GM23338 (cell line): ENCODE data around the gene KRTAP1-3.

Experiments used
- CREB1 ChIP-seq: fragments of 250-450 bp; sonication (Bioruptor Pico); IDR thresholded peaks from 2 replicates; pipeline ENCODE4 v1.5.0; 2020; ENCODE audit warnings: low read depth, mild to moderate bottlenecking, moderate library complexity
- EZH2 ChIP-seq: fragments of 200-600 bp; sonication (generic); IDR thresholded peaks from one replicate; pipeline ENCODE4 v1.8.0; 2017; ENCODE audit warnings: antibody characterized with exemption, mild to moderate bottlenecking, low read depth; ENCODE audit not compliant: unreplicated experiment
- JUNB ChIP-seq: IDR thresholded peaks from one replicate; pipeline ENCODE4 v1.6.1; 2016; ENCODE audit warnings: antibody characterized with exemption; ENCODE audit not compliant: unreplicated experiment
- POLR2AphosphoS5 ChIP-seq: IDR thresholded peaks from 2 replicates; pipeline ENCODE4 v1.6.1; 2016; ENCODE audit warnings: antibody characterized with exemption, low read depth
- ZNF114 ChIP-seq: fragments of 250-450 bp; sonication (Bioruptor Pico); IDR thresholded peaks from 2 replicates; pipeline ENCODE4 v1.5.0; 2020; ENCODE audit warnings: mild to moderate bottlenecking, moderate library complexity
- TF ChIP-seq, protein P1 (sequence below): IDR thresholded peaks from one replicate; pipeline ENCODE4 v1.6.1; 2018; ENCODE audit warnings: antibody characterized with exemption; ENCODE audit not compliant: unreplicated experiment
- TF ChIP-seq, protein P2 (sequence below), 2 experiments: fragments of 200-600 bp in 1 of 2; sonication (generic) in 1 of 2; conservative IDR thresholded peaks; 2 replicates each; pipeline versions ENCODE4 v1.5.1 to v1.6.1; 2016 to 2017; ENCODE audit warnings: antibody characterized with exemption in 2 of 2, low read depth in 2 of 2, mild to moderate bottlenecking in 2 of 2, moderate library complexity in 1 of 2
- TF ChIP-seq, protein P3 (sequence below): fragments of 250-450 bp; sonication (Bioruptor Pico); IDR thresholded peaks from 2 replicates; pipeline ENCODE4 v1.5.0; 2020; ENCODE audit warnings: mild to moderate bottlenecking, moderate library complexity

DNA sequence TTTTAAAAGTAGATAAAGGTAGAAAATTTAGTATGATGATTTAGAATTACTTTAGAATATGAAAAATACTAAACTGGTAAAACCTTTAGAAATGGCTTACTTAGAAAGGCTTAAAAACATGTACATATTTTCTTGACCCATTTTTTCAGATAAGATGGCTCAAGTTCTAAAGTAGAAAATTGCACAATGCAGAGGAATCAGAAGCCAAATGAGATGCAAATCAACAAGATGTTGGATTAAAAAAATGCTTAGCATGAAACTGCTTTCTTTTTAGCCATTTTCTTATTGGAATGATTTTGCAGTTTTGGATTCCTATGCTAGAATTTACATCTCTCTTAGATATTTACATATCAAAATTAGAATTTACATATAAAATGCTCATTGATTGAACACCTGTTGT lies 24.2 kb downstream of the KRTAP1-3 start:
- TF ChIP-seq, protein P1, sequence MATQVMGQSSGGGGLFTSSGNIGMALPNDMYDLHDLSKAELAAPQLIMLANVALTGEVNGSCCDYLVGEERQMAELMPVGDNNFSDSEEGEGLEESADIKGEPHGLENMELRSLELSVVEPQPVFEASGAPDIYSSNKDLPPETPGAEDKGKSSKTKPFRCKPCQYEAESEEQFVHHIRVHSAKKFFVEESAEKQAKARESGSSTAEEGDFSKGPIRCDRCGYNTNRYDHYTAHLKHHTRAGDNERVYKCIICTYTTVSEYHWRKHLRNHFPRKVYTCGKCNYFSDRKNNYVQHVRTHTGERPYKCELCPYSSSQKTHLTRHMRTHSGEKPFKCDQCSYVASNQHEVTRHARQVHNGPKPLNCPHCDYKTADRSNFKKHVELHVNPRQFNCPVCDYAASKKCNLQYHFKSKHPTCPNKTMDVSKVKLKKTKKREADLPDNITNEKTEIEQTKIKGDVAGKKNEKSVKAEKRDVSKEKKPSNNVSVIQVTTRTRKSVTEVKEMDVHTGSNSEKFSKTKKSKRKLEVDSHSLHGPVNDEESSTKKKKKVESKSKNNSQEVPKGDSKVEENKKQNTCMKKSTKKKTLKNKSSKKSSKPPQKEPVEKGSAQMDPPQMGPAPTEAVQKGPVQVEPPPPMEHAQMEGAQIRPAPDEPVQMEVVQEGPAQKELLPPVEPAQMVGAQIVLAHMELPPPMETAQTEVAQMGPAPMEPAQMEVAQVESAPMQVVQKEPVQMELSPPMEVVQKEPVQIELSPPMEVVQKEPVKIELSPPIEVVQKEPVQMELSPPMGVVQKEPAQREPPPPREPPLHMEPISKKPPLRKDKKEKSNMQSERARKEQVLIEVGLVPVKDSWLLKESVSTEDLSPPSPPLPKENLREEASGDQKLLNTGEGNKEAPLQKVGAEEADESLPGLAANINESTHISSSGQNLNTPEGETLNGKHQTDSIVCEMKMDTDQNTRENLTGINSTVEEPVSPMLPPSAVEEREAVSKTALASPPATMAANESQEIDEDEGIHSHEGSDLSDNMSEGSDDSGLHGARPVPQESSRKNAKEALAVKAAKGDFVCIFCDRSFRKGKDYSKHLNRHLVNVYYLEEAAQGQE = no peak
- TF ChIP-seq, protein P2, sequence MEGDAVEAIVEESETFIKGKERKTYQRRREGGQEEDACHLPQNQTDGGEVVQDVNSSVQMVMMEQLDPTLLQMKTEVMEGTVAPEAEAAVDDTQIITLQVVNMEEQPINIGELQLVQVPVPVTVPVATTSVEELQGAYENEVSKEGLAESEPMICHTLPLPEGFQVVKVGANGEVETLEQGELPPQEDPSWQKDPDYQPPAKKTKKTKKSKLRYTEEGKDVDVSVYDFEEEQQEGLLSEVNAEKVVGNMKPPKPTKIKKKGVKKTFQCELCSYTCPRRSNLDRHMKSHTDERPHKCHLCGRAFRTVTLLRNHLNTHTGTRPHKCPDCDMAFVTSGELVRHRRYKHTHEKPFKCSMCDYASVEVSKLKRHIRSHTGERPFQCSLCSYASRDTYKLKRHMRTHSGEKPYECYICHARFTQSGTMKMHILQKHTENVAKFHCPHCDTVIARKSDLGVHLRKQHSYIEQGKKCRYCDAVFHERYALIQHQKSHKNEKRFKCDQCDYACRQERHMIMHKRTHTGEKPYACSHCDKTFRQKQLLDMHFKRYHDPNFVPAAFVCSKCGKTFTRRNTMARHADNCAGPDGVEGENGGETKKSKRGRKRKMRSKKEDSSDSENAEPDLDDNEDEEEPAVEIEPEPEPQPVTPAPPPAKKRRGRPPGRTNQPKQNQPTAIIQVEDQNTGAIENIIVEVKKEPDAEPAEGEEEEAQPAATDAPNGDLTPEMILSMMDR (conservative IDR thresholded peaks at IDR 0.05; ENCODE audit: low read depth in 2 of 2) = no peak
- TF ChIP-seq POLR2AphosphoS5 = no peak
- TF ChIP-seq EZH2 = no peak
- no peak for TF ChIP-seq ZNF114 (CRISPR knock-in tag)
- no peak for TF ChIP-seq CREB1
- no peak for TF ChIP-seq JUNB
- TF ChIP-seq, protein P3, sequence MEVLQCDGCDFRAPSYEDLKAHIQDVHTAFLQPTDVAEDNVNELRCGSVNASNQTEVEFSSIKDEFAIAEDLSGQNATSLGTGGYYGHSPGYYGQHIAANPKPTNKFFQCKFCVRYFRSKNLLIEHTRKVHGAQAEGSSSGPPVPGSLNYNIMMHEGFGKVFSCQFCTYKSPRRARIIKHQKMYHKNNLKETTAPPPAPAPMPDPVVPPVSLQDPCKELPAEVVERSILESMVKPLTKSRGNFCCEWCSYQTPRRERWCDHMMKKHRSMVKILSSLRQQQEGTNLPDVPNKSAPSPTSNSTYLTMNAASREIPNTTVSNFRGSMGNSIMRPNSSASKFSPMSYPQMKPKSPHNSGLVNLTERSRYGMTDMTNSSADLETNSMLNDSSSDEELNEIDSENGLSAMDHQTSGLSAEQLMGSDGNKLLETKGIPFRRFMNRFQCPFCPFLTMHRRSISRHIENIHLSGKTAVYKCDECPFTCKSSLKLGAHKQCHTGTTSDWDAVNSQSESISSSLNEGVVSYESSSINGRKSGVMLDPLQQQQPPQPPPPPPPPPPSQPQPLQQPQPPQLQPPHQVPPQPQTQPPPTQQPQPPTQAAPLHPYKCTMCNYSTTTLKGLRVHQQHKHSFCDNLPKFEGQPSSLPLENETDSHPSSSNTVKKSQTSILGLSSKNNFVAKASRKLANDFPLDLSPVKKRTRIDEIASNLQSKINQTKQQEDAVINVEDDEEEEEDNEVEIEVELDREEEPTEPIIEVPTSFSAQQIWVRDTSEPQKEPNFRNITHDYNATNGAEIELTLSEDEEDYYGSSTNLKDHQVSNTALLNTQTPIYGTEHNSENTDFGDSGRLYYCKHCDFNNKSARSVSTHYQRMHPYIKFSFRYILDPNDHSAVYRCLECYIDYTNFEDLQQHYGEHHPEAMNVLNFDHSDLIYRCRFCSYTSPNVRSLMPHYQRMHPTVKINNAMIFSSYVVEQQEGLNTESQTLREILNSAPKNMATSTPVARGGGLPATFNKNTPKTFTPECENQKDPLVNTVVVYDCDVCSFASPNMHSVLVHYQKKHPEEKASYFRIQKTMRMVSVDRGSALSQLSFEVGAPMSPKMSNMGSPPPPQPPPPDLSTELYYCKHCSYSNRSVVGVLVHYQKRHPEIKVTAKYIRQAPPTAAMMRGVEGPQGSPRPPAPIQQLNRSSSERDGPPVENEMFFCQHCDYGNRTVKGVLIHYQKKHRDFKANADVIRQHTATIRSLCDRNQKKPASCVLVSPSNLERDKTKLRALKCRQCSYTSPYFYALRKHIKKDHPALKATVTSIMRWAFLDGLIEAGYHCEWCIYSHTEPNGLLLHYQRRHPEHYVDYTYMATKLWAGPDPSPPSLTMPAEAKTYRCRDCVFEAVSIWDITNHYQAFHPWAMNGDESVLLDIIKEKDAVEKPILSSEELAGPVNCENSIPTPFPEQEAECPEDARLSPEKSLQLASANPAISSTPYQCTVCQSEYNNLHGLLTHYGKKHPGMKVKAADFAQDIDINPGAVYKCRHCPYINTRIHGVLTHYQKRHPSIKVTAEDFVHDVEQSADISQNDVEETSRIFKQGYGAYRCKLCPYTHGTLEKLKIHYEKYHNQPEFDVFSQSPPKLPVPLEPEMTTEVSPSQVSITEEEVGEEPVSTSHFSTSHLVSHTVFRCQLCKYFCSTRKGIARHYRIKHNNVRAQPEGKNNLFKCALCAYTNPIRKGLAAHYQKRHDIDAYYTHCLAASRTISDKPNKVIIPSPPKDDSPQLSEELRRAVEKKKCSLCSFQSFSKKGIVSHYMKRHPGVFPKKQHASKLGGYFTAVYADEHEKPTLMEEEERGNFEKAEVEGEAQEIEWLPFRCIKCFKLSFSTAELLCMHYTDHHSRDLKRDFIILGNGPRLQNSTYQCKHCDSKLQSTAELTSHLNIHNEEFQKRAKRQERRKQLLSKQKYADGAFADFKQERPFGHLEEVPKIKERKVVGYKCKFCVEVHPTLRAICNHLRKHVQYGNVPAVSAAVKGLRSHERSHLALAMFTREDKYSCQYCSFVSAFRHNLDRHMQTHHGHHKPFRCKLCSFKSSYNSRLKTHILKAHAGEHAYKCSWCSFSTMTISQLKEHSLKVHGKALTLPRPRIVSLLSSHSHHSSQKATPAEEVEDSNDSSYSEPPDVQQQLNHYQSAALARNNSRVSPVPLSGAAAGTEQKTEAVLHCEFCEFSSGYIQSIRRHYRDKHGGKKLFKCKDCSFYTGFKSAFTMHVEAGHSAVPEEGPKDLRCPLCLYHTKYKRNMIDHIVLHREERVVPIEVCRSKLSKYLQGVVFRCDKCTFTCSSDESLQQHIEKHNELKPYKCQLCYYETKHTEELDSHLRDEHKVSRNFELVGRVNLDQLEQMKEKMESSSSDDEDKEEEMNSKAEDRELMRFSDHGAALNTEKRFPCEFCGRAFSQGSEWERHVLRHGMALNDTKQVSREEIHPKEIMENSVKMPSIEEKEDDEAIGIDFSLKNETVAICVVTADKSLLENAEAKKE (CRISPR knock-in tag) = no peak
